NCI-H2196 treated with DMSO at 0.1 percent for 48 hours (cell line): ENCODE results near the gene SEMA3F.
A peak's percentile ranks its signal among the peaks of the same experiment; 100 is the strongest.

Experiments
- DNase-seq: peaks from one replicate; lab custom pipeline; 2025; ENCODE audit not compliant: unreplicated experiment; lab: John Stamatoyannopoulos, UW

Gene SEMA3F

GRCh38 chr3:50230104-50230793, 75.1 kb downstream of the SEMA3F start:
- no peak for DNase-seq

- DNase-seq: no peak
Observed at GRCh38 chr3:50230794-50231125, 75.6 kb downstream of the SEMA3F start.

GRCh38 chr3:50231581-50231980, 76.5 kb downstream of the SEMA3F start:
- no peak for DNase-seq

- no peak for DNase-seq
Observed at GRCh38 chr3:50232303-50232702, 77.2 kb downstream of the SEMA3F start.

GRCh38 chr3:50233176-50233575, 78.1 kb downstream of the SEMA3F start:
- DNase-seq: no peak

- DNase-seq: peak; percentile 75
Observed at GRCh38 chr3:50235716-50236483, 80.8 kb downstream of the SEMA3F start, which contains the start of gene GNAI2. GNAI2 (plus strand) TSS chr3:50236204; CDS start chr3:50236336, 132 bp downstream.

- no peak for DNase-seq
Observed at GRCh38 chr3:50236484-50237132, 81.5 kb downstream of the SEMA3F start.

- DNase-seq: no peak
Observed at GRCh38 chr3:50237133-50237651, 82.1 kb downstream of the SEMA3F start.

- peak; percentile 18 for DNase-seq
Observed at GRCh38 chr3:50237754-50238548, 82.8 kb downstream of the SEMA3F start.

GRCh38 chr3:50238549-50239026, 83.5 kb downstream of the SEMA3F start:
- DNase-seq: no peak
